Inferior parietal cortex (tissue), 1 donor: ENCODE results near the gene UBXN2A.
"Not testable (repeated sequence)": the region's sequence is repeated elsewhere in the genome, so short reads cannot be mapped to it uniquely, and the experiment has no call there.

Source experiments
- DNase-seq: peaks from one replicate; pipeline ENCODE4 v3.0.0-alpha.2; 2016; ENCODE audit errors: extremely low spot score

The UBXN2A gene

DNA sequence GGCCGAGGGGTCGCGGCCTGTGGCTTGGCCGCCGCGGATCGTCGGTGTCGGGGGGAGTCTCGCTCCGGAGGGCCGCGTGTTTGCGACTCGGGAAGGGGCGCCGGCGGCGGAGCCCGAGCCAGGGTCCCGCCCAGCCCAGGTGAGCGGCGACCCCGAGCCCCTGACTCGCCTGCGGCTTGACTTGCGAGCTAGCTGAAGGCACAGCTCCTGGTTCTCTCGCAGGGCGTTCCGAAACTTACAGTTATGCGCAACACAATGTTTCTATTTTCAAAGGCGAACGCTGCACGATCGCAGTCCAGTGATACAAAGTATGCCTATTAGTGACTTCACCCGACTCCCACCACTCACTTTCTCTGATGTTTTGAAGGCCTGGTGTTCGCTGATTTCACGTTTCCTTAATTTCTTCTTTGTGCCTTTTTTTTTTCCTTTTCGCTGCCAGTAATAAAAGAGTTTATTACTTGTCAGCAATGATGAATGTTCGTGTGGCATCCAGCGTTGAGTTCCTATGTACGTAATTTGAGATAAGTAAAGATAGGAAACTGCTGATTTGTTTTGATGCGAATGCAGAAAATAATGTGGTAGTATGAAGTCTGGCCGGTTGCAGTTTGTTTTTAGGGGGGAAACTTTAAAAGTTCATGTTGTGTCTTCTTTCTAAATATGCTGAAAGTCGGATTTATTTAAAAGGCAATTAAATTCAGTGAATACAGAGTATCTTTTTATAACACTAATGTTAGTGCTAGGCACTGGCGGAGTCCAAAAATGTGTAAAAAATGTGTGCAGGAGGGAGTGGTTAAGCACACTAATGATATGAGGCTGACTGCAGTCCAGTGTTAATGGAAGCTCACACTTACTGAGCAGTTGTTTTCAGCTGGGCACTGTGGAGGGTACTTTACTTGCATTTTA, 706 bp downstream of the UBXN2A start:
- DNase-seq = peak; percentile 47

DNA sequence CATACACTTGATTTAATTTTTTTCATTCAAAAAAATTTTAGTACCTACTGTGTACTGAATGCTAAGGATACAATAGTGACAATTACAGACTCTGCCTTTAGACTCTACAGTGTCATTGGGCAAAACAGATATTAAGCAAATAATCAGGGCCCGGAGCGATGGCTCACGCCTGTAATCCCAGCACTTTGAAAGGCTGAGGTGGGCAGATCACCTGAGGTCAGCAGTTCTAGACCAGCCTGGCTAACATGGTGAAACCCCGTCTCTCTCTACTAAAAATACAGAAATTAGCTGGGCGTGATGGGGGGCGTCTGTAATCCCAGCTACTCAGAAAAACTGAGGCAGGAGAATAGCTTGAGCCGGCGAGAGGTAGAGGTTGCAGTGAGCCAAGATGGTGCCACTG, 1.4 kb downstream of the UBXN2A start:
- DNase-seq = no peak

GRCh38 chr2:23943666-23944065, 3.4 kb downstream of the UBXN2A start:
- DNase-seq = no peak

GRCh38 chr2:23944527-23944926, 4.3 kb downstream of the UBXN2A start:
- DNase-seq = peak; percentile 45

- no peak for DNase-seq
Observed at GRCh38 chr2:23944976-23945375, 4.7 kb downstream of the UBXN2A start.

DNA sequence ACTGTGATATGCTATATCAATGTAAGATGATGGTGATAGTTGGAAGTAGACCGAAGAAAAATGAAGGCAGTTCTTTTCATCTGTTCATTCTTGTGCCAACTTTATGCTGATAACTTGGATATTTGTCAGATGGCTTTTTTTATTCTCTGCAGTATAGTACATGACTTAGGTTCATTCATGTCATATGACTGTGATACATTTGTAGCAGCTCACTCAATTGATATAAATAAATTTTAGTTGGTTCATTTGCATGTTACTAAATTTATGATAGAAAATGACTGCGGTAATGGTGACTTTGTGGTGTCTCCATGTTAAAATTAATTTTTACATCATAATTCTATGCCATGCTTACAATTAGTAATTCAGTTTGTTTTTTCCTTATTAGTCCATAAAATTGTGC, 7.1 kb downstream of the UBXN2A start:
- DNase-seq = no peak

DNA sequence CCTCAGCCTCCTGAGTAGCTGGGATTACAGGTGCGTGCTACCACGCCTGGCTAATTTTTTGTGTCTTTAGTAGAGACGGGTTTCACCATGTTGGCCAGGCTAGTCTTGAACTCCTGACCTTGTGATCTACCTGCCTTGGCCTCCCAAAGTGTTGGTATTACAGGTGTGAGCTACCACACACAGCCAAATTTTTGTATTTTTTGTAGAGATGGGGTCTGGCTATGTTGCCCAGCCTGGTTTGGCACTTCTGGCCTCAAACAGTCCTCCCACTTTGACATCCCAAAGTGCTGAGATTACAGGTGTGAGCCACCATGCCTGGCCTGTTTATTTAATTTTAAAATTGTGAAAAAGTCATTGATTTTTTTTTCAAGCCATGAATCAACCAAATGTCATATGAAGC, 12.3 kb downstream of the UBXN2A start:
- DNase-seq = not testable (repeated sequence)

- no peak for DNase-seq
Observed at GRCh38 chr2:23953625-23954024, 13.4 kb downstream of the UBXN2A start.

DNA sequence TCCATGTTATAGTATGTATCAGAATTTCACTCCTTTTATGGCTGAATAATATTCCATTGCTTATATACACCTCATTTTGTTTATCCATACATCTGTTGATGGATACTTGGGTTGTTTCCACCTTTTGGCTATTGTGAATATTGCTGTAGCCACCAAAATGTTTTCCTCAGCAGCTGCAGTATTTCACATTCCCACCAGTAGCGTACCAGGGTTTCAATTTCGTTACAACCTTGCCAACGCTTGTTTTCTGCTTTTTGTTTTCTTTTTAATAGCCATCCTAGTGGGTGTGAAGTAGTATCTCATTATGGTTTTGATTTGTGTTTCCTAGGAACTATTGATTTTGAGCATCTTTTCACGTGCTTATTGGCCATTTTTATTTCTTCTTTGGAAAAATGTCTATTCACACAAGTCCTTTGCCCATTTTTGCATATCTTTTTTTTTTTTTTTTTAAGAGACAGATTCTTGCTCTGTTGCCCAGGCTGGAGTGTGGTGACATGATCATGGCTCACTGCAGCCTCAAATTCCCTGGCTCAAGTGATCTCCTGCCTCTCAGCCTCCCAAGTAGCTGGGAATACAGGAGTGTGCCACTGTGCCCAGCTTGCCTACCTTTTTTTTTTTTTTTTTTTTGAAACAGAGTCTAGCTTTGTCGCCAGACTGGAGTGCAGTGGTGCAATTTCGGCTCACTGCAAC, 14.2 kb downstream of the UBXN2A start:
- no peak for DNase-seq

DNA sequence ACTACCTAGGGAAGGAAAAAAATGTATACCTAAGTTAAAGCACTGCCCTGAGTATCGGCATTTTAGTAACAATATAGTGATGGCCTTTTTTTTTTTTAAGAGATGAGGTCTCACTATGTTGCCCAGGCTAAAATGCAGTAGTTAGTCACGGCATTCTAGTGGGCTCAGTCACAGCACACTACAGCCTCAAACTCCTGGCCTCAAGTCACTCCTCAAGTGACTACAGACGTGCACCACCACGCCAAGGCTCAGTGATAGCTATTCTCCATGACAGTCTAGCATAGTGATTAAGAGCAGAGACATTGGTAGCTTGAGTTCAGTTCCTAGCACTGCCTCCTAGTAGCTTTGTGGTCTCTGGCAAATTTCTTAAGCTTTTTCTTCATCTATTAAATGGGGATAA, 27.6 kb downstream of the UBXN2A start:
- no peak for DNase-seq

DNA sequence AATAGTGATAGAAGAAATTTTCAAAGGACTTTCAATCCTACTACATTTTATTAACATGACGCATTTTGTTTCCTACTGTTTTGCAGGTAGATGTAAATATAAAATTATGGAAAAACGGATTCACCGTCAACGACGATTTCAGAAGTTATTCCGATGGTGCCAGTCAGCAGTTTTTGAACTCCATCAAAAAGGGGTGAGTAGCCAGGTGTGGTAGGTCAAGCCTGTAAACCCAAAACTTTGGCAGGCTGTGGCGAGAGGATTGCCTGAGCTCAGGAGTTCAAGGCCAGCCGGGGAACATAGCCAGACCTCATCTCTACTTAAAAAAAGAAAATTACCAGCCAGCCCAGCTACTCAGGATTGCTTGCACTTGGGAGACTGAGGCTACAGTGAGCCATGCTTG, 36.6 kb downstream of the UBXN2A start:
- no peak for DNase-seq

DNA sequence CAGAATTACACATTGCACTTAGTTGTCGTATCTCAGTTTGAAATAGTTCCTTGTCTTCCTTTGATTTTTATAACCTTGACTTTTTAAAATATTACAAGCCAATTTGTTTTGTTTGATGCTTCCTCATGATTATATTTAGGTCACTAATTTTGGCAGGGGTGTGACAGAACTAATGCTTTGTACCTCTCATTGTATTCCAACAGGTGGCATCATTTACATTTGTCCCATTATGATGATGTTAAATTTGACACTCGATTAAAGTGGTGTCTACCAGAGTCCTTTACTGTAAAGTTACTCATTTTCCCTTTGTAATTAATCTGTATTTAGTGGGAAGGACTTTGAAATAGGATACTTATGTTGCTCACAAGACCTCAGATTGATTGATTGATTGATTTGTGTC, 48.1 kb downstream of the UBXN2A start:
- DNase-seq = no peak

GRCh38 chr2:23992931-23993330, 52.7 kb downstream of the UBXN2A start:
- DNase-seq = no peak

DNA sequence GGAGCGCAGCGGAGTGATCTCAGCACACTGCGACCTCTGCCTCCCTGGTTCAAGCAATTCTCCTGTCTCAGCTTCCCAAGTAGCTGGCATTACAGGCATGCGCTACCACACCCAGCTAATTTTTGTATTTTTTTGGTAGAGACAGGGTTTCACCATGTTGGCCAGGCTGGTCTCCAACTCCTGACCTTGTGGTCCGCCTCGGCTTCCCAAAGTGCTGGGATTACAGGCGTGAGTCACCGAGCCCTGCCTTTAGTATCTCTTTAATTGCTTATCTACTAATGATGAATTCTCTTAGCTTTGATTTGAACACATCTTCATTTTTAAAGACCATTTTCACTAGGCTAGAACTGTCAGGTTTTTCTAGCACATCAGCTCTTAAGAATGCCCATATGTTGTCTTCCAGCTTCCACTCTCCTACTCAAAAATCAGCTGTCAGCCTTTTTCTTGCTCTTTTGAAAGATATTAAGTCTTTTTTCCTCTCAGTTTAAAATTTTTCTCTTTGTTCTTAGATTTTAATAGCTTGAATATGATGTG, 53.5 kb downstream of the UBXN2A start:
- DNase-seq = no peak

GRCh38 chr2:23994567-23994966, 54.3 kb downstream of the UBXN2A start:
- no peak for DNase-seq

GRCh38 chr2:24007693-24008092, 67.4 kb downstream of the UBXN2A start:
- DNase-seq = no peak

DNA sequence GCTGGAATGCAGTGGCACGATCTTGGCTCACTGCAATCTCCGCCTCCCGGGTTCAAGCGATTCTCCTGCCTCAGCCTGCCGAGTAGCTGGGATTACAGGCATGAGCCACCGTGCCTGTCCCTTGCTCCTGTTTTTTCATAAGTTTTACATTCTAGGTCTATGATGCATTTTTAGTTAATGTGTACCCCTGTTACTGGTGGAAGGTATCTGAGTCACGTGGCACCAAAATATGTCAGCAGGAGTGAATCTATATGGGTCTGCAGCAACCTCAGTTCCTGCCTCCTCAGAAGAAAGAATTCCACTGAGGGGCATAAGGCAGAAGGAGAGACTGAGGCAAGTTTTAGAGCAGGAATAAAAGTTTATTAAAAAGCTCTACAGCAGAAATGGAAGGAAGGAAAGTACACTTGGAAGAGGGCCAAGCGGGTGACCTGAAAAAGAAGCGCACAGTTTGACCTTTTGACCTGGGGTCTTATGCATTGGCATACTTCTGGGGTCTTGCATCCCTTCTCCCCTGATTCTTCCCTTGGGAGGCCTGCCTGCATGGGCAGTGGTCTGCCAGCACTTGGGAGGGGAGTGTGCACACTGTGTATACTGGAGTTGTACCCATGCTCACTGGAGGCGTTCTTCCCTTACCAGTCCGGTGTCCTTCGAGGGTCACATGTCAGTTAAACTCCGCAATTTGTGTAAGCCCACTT, 68.6 kb downstream of the UBXN2A start:
- no peak for DNase-seq

DNA sequence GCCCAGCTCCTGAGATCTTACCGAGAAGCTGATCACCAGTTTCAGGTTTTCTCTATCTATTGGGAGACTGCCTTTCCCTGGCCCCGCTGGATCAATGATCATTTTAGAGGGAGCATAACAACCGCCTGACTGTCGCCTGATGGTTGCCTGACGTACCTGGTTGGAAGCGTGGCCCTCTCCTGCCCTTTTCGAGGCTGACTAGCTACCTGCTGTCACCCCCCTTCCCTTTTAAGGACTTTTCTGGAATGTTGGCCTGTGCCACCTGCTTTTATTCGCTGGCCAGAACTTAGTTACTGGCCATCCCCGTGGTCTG, 69.1 kb downstream of the UBXN2A start:
- DNase-seq = no peak

DNA sequence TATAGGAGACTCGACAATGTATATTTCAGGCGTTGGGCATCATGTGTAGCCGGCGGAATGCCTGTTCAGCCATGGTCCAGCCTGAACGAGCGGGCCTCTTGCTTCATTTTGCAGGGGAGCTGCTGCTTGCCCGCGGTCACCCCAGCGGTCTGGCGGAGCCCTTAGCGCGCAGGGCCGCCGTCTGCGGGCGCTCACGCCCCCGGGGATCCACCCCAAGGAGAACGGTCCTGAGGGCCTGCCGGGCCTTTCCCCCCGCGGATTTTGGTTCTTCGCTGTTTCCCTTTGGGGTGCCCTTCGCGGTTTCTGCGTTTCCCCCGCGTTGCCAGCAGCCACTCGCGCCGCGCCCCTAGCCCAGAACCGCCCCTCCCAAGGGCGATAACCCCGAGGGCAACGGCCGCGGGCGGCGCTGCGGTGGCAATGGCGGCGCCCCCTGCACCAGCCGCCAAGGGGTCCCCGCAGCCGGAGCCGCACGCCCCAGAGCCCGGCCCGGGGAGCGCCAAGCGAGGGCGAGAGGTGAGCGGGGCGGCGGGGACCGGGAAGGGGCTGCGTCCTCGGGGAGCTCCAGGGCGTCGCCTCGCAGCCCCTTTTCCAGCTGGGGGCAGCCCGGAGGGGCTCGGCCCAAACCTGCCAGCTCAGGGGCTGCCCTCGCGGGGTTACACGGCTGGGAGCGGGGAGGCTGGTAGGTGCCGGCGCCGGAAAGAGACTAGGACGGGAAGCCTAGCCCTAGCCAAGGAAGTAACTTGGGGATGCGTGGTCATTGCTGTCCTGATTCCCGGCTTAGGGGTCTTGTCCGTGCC, 69.6 kb downstream of the UBXN2A start, which contains the start of gene MFSD2B:
Gene MFSD2B, plus strand, starts transcription at position 406 of the 797 bp plus-strand sequence. Its CDS starts 12 bp downstream, at position 418.
- no peak for DNase-seq

GRCh38 chr2:24010477-24011249, 70.4 kb downstream of the UBXN2A start:
- no peak for DNase-seq
